ENCODE data around the gene SPRR5. TPM values are rescaled to one million over a fixed set of nuclear protein-coding genes. Genes with fewer than 3 reads are reported as not detected.

SPRR5 gene
- total and polyA plus RNA-seq, 2 of the 8 experiments (the other 6 are each of a cell fraction or from before 2014, with no cell fraction given) = not detected

Small RNA genes within 50 kb of the gene (small RNA-seq; reads per million reads assigned to genes)
- gene SPRR1A (ENCODE audit: insufficient read depth) = not detected

Other genes starting within 250 kb of the SPRR5 start
- not detected in 2 replicates for gene LCE2A, start 248.9 kb upstream of the SPRR5 start, total RNA-seq (2021; fragmentation: NEBNext Ultra II Directional; extraction: Animal tissue kit (Norgen Biotek cat#: 25700))
- gene LCE2A, start 248.9 kb upstream of the SPRR5 start, polyA plus RNA-seq (2011; rRNA removed) = not detected in 2 replicates
- not detected in 2 replicates for gene LCE4A, start 239.0 kb upstream of the SPRR5 start, total RNA-seq (2021; fragmentation: NEBNext Ultra II Directional; extraction: Animal tissue kit (Norgen Biotek cat#: 25700))
- not detected in 2 replicates for gene LCE4A, start 239.0 kb upstream of the SPRR5 start, polyA plus RNA-seq (2011; rRNA removed)
- gene KPRP, start 189.2 kb upstream of the SPRR5 start, total RNA-seq (2021; fragmentation: NEBNext Ultra II Directional; extraction: Animal tissue kit (Norgen Biotek cat#: 25700)) = not detected in 2 replicates
- not detected in 2 replicates for gene KPRP, start 189.2 kb upstream of the SPRR5 start, polyA plus RNA-seq (2011; rRNA removed)
- not detected in 2 replicates for gene LCE1F, start 172.1 kb upstream of the SPRR5 start, total RNA-seq (2021; fragmentation: NEBNext Ultra II Directional; extraction: Animal tissue kit (Norgen Biotek cat#: 25700))
- gene LCE1F, start 172.1 kb upstream of the SPRR5 start, polyA plus RNA-seq (2011; rRNA removed) = not detected in 2 replicates
- gene LCE1E, start 160.9 kb upstream of the SPRR5 start, total RNA-seq (2021; fragmentation: NEBNext Ultra II Directional; extraction: Animal tissue kit (Norgen Biotek cat#: 25700)) = not detected in 2 replicates
- not detected in 2 replicates for gene LCE1E, start 160.9 kb upstream of the SPRR5 start, polyA plus RNA-seq (2011; rRNA removed)
- not detected in 2 replicates for gene LCE1D, start 150.5 kb upstream of the SPRR5 start, total RNA-seq (2021; fragmentation: NEBNext Ultra II Directional; extraction: Animal tissue kit (Norgen Biotek cat#: 25700))
- gene LCE1D, start 150.5 kb upstream of the SPRR5 start, polyA plus RNA-seq (2011; rRNA removed) = not detected in 2 replicates
- not detected in 2 replicates for gene LCE1C, start 140.6 kb upstream of the SPRR5 start, total RNA-seq (2021; fragmentation: NEBNext Ultra II Directional; extraction: Animal tissue kit (Norgen Biotek cat#: 25700))
- gene LCE1C, start 140.6 kb upstream of the SPRR5 start, polyA plus RNA-seq (2011; rRNA removed) = not detected in 2 replicates
- gene LCE1B, start 135.2 kb upstream of the SPRR5 start, total RNA-seq (2021; fragmentation: NEBNext Ultra II Directional; extraction: Animal tissue kit (Norgen Biotek cat#: 25700)) = not detected in 2 replicates
- gene LCE1B, start 135.2 kb upstream of the SPRR5 start, polyA plus RNA-seq (2011; rRNA removed) = not detected in 2 replicates
- gene LCE1A, start 119.7 kb upstream of the SPRR5 start, total RNA-seq (2021; fragmentation: NEBNext Ultra II Directional; extraction: Animal tissue kit (Norgen Biotek cat#: 25700)) = not detected in 2 replicates
- not detected in 2 replicates for gene LCE1A, start 119.7 kb upstream of the SPRR5 start, polyA plus RNA-seq (2011; rRNA removed)
- gene LCE6A, start 104.3 kb upstream of the SPRR5 start, total RNA-seq (2021; fragmentation: NEBNext Ultra II Directional; extraction: Animal tissue kit (Norgen Biotek cat#: 25700)) = not detected in 2 replicates
- not detected in 2 replicates for gene LCE6A, start 104.3 kb upstream of the SPRR5 start, polyA plus RNA-seq (2011; rRNA removed)
- gene LCE7A, start 87.2 kb upstream of the SPRR5 start, total RNA-seq (2021; fragmentation: NEBNext Ultra II Directional; extraction: Animal tissue kit (Norgen Biotek cat#: 25700)) = not detected in 2 replicates
- gene LCE7A, start 87.2 kb upstream of the SPRR5 start, polyA plus RNA-seq (2011; rRNA removed) = not detected in 2 replicates
- not detected in 2 replicates for gene SMCP, start 68.9 kb upstream of the SPRR5 start, total RNA-seq (2021; fragmentation: NEBNext Ultra II Directional; extraction: Animal tissue kit (Norgen Biotek cat#: 25700))
- gene SMCP, start 68.9 kb upstream of the SPRR5 start, polyA plus RNA-seq (2011; rRNA removed) = not detected in 2 replicates
- not detected in 2 replicates for gene IVL, start 38.7 kb upstream of the SPRR5 start, total RNA-seq (2021; fragmentation: NEBNext Ultra II Directional; extraction: Animal tissue kit (Norgen Biotek cat#: 25700))
- gene IVL, start 38.7 kb upstream of the SPRR5 start, polyA plus RNA-seq (2011; rRNA removed) = not detected in 2 replicates
- not detected in 2 replicates for gene SPRR4, start 23.4 kb downstream of the SPRR5 start, total RNA-seq (2021; fragmentation: NEBNext Ultra II Directional; extraction: Animal tissue kit (Norgen Biotek cat#: 25700))
- not detected in 2 replicates for gene SPRR4, start 23.4 kb downstream of the SPRR5 start, polyA plus RNA-seq (2011; rRNA removed)
- gene SPRR1A, start 36.9 kb downstream of the SPRR5 start, total RNA-seq (2021; fragmentation: NEBNext Ultra II Directional; extraction: Animal tissue kit (Norgen Biotek cat#: 25700)) = not detected in 2 replicates
- gene SPRR1A, start 36.9 kb downstream of the SPRR5 start, polyA plus RNA-seq (2011; rRNA removed) = not detected in 2 replicates
- gene SPRR3, start 54.5 kb downstream of the SPRR5 start, total RNA-seq (2021; fragmentation: NEBNext Ultra II Directional; extraction: Animal tissue kit (Norgen Biotek cat#: 25700)) = not detected in 2 replicates
- not detected in 2 replicates for gene SPRR3, start 54.5 kb downstream of the SPRR5 start, polyA plus RNA-seq (2011; rRNA removed)
- not detected in 2 replicates for gene SPRR1B, start 84.0 kb downstream of the SPRR5 start, total RNA-seq (2021; fragmentation: NEBNext Ultra II Directional; extraction: Animal tissue kit (Norgen Biotek cat#: 25700))
- gene SPRR1B, start 84.0 kb downstream of the SPRR5 start, polyA plus RNA-seq (2011; rRNA removed) = 0.16 and 0.23 TPM in 2 replicates
- gene SPRR2D, start 93.9 kb downstream of the SPRR5 start, total RNA-seq (2021; fragmentation: NEBNext Ultra II Directional; extraction: Animal tissue kit (Norgen Biotek cat#: 25700)) = not detected in 2 replicates
- not detected in 2 replicates for gene SPRR2D, start 93.9 kb downstream of the SPRR5 start, polyA plus RNA-seq (2011; rRNA removed)
- gene SPRR2A, start 110.3 kb downstream of the SPRR5 start, total RNA-seq (2021; fragmentation: NEBNext Ultra II Directional; extraction: Animal tissue kit (Norgen Biotek cat#: 25700)) = not detected in 2 replicates
- gene SPRR2A, start 110.3 kb downstream of the SPRR5 start, polyA plus RNA-seq (2011; rRNA removed) = not detected in 2 replicates
- not detected in 2 replicates for gene SPRR2B, start 124.4 kb downstream of the SPRR5 start, total RNA-seq (2021; fragmentation: NEBNext Ultra II Directional; extraction: Animal tissue kit (Norgen Biotek cat#: 25700))
- not detected in 2 replicates for gene SPRR2B, start 124.4 kb downstream of the SPRR5 start, polyA plus RNA-seq (2011; rRNA removed)
- gene SPRR2E, start 147.3 kb downstream of the SPRR5 start, total RNA-seq (2021; fragmentation: NEBNext Ultra II Directional; extraction: Animal tissue kit (Norgen Biotek cat#: 25700)) = not detected in 2 replicates
- gene SPRR2E, start 147.3 kb downstream of the SPRR5 start, polyA plus RNA-seq (2011; rRNA removed) = not detected in 2 replicates
- gene SPRR2F, start 166.3 kb downstream of the SPRR5 start, total RNA-seq (2021; fragmentation: NEBNext Ultra II Directional; extraction: Animal tissue kit (Norgen Biotek cat#: 25700)) = 1.0 and 1.1 TPM in 2 replicates
- gene SPRR2F, start 166.3 kb downstream of the SPRR5 start, polyA plus RNA-seq (2011; rRNA removed) = 0.49 and 0.50 TPM in 2 replicates
- gene SPRR2G, start 203.7 kb downstream of the SPRR5 start, total RNA-seq (2021; fragmentation: NEBNext Ultra II Directional; extraction: Animal tissue kit (Norgen Biotek cat#: 25700)) = not detected in 2 replicates
- gene SPRR2G, start 203.7 kb downstream of the SPRR5 start, polyA plus RNA-seq (2011; rRNA removed) = not detected in 2 replicates

Data from H1 (cell line).